ENCODE data around the gene PXT1.
"Not testable (repeated sequence)": the region's sequence is repeated elsewhere in the genome, so short reads cannot be mapped to it uniquely, and the experiment has no call there.

Gene PXT1

GRCh38 chr6:36368421-36368820 is 74.2 kb downstream of the PXT1 start:
- no peak for DNase-seq

GRCh38 chr6:36367743-36368142 is 74.9 kb downstream of the PXT1 start:
- DNase-seq, result no peak

GRCh38 chr6:36364669-36365479 is 77.8 kb downstream of the PXT1 start:
- no peak for DNase-seq

GRCh38 chr6:36364061-36364635 is 78.5 kb downstream of the PXT1 start:
- not testable (repeated sequence) for DNase-seq

GRCh38 chr6:36363371-36363752 is 79.3 kb downstream of the PXT1 start:
- not testable (repeated sequence) for DNase-seq

- DNase-seq, result no peak
Observed at GRCh38 chr6:36362551-36363370, 79.9 kb downstream of the PXT1 start.

- DNase-seq, result no peak
Observed at GRCh38 chr6:36361071-36361470, 81.6 kb downstream of the PXT1 start.

GRCh38 chr6:36360241-36361054 is 82.2 kb downstream of the PXT1 start:
- DNase-seq, result peak; percentile 85

- DNase-seq, result peak; percentile 26
Observed at GRCh38 chr6:36358226-36358915, 84.3 kb downstream of the PXT1 start.

GRCh38 chr6:36357872-36358225 is 84.8 kb downstream of the PXT1 start:
- no peak for DNase-seq

GRCh38 chr6:36355819-36356218 is 86.8 kb downstream of the PXT1 start:
- DNase-seq, result no peak

- DNase-seq, result no peak
Observed at GRCh38 chr6:36353411-36353915, 89.2 kb downstream of the PXT1 start.

- no peak for DNase-seq
Observed at GRCh38 chr6:36352477-36353157, 90.0 kb downstream of the PXT1 start.

GRCh38 chr6:36350681-36351571 is 91.7 kb downstream of the PXT1 start:
- no peak for DNase-seq

GRCh38 chr6:36350082-36350481 is 92.6 kb downstream of the PXT1 start:
- DNase-seq, result no peak

- peak; percentile 97 for DNase-seq
Observed at GRCh38 chr6:36349240-36349639, 93.4 kb downstream of the PXT1 start.

- no peak for DNase-seq
Observed at GRCh38 chr6:36347621-36348020, 95.0 kb downstream of the PXT1 start.

- DNase-seq, result no peak
Observed at GRCh38 chr6:36346486-36347273, 96.0 kb downstream of the PXT1 start.

GRCh38 chr6:36345681-36346466 is 96.8 kb downstream of the PXT1 start:
- no peak for DNase-seq

Measured in COR-L47 (cell line).